Measurements from ENCODE around the gene PLAU. TPM values are rescaled to one million over a fixed set of nuclear protein-coding genes. Genes with fewer than 3 reads are reported as not detected.

Gene PLAU
- total and polyA plus RNA-seq, 9 of the 15 experiments (the other 6 are each of a cell fraction or from before 2014, with no cell fraction given): 2.1 to 16.9 (median 3.3) TPM

- TF ChIP-seq ZBTB2 (IDR thresholded peaks at IDR 0.05) (peak; percentile 81; the same call in 1 of the 2 replicates), ZNF324 (CRISPR knock-in tag; IDR thresholded peaks at IDR 0.05) (no peak), TCF3 (CRISPR knock-in tag; IDR thresholded peaks at IDR 0.05) (0 out of 2 replicates have a peak, but pooled peaks have one; percentile 39), BRD4 (IDR thresholded peaks at IDR 0.05) (no peak), CBX2 (IDR thresholded peaks at IDR 0.05; ENCODE audit: insufficient read depth, low read length, poor library complexity, severe bottlenecking) (no peak), WHSC1 (IDR thresholded peaks at IDR 0.05; ENCODE audit: low read length) (no peak), MAFK (IDR thresholded peaks at IDR 0.05; ENCODE audit: low read length) (no peak), CBX3 (IDR thresholded peaks at IDR 0.05; ENCODE audit: borderline replicate concordance in 1 of 2, low read length in 2 of 2) (peak in 1 of 2 experiments; percentile 51; a peak in 1 of 3 replicates), PKNOX1 (IDR thresholded peaks at IDR 0.05) (no peak), SUPT5H (IDR thresholded peaks at IDR 0.05) (peak; percentile 39; the same call in 1 of the 2 replicates), ZNF274 (IDR thresholded peaks at IDR 0.05; ENCODE audit: borderline replicate concordance, low read depth, low read length) (no peak), ZFP30 (CRISPR knock-in tag; IDR thresholded peaks at IDR 0.05; ENCODE audit: borderline replicate concordance) (no peak), ZKSCAN1 (IDR thresholded peaks at IDR 0.05; ENCODE audit: low read depth, low read length) (peak; percentile 68), KLF1 (tag; IDR thresholded peaks at IDR 0.05) (peak; percentile 78; the same call in 1 of the 2 replicates), ZEB2 (IDR thresholded peaks at IDR 0.05) (0 out of 2 replicates have a peak, but pooled peaks have one; percentile 13), ZNF24 (IDR thresholded peaks at IDR 0.05) (peak; percentile 70; the same call in 1 of the 2 replicates), DDX20 (tag; IDR thresholded peaks at IDR 0.05; ENCODE audit: low read depth) (no peak), MLLT1 (IDR thresholded peaks at IDR 0.05) (peak; percentile 36 to 68; a peak in 2 of 4 replicates), ZBTB11 (CRISPR knock-in tag; IDR thresholded peaks at IDR 0.05) (0 out of 6 replicates have a peak, but pooled peaks of 1 of the 3 experiments have one; percentile 36), SMARCA4 (IDR thresholded peaks at IDR 0.05) (peak; percentile 76; the same call in 1 of the 2 replicates), SP1 (CRISPR knock-in tag; IDR thresholded peaks at IDR 0.05) (peak; percentile 80), SIN3A (IDR thresholded peaks at IDR 0.05; ENCODE audit: borderline replicate concordance in 2 of 2, control insufficient read depth in 1 of 2, low read depth in 2 of 2, low read length in 2 of 2) (0 out of 4 replicates have a peak, but pooled peaks of 1 of the 2 experiments have one; percentile 11)
Observed at GRCh38 chr10:73940634-73941221, 29.8 kb downstream of the PLAU start (continued).

Measured in K562 (cell line).